Activated effector memory CD4-positive, alpha-beta T cell treated with Interleukin-2 at 50 U/mL for 16 hours (primary cell): ENCODE results near the gene SDHA.
"Not testable (repeated sequence)": the region's sequence is repeated elsewhere in the genome, so short reads cannot be mapped to it uniquely, and the experiment has no call there.

Source experiments
- DNase-seq: peaks from one replicate; pipeline ENCODE4 v3.0.0-alpha.2; 2020

Gene SDHA

GRCh38 chr5:302416-302815, 84.3 kb downstream of the SDHA start:
- not testable (repeated sequence) for DNase-seq

- no peak for DNase-seq
These were observed 84.8 kb downstream of the SDHA start for GRCh38 chr5:302966-303365.

DNA sequence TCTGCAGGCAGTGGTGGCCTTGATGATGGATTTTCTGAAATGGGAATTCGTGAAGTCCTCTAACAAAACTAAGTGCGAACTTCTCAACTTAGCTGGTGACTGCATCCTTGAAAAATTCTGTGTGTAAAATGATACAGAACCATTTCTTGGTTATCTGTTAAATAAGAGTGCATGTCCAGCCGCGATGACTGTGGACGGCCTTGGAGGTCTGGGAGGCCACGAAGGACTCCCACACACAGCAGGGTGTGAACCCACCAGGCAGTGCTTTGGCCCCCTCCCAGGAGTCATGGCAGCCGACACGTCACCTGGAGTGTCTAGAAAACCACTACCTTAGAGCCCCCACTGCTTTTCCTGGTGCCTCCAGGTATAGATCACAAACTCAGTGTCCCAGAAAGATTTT, 85.6 kb downstream of the SDHA start:
- not testable (repeated sequence) for DNase-seq

GRCh38 chr5:305050-305449, 86.9 kb downstream of the SDHA start:
- no peak for DNase-seq

DNA sequence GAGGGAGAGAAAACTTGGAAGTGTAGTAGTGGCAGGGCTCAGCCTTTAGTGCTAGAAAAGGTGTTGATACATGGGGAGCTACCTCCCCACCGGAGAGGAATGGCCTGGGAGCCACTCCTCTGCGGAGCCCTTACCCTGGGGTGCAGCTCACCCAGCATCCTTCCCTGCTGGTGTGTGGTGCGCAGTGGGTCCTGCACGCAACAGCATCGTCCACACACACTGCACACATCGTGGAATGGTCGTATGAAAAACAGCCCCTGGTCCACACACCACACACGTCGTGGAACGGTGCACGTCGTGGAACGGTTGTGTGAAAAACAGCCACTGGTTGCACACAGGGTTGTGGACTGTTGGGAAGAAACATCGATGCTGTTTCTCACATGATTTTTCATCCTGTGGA, 87.3 kb downstream of the SDHA start:
- no peak for DNase-seq

DNA sequence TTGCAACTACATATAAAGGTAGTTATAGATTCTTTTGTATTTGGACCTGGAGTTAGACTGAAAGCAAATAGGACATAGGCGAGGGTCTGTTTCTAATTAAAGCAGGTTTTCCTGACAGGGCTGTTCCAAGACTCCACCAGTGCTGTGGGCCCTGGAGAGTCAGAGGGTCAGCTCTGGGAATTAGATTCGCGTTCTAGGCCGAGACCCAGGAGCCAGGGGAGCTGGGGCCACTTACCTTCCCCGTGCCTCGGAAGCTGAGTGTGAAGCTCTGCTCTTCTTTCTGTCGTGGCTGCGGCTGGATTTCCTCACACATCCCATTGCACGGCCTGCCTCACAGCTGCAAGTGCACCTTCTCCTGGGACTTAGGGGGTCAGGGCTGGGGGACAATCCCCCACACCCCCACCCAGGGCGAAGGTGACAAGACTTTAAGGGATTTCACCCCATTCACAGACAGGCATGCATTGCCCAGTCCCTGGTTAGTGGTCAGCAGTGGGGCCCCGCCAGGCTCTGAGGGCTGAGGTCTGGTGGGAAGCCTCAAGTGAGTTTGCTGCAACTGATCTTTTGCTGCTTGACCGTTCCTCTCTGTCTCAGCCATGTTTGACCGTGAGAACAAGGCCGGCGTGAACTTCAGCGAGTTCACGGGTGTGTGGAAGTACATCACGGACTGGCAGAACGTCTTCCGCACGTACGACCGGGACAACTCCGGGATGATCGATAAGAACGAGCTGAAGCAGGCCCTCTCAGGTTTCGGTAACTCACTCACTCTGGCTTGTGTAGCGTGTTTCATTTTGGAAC, 88.1 kb downstream of the SDHA start:
- DNase-seq: no peak
